NCI-H2029 treated with DMSO at 0.1 percent for 48 hours (cell line): ENCODE results near the gene CFAP92.
"Not testable (repeated sequence)": the region's sequence is repeated elsewhere in the genome, so short reads cannot be mapped to it uniquely, and the experiment has no call there.

ENCODE experiments used
- DNase-seq: peaks from one replicate; lab custom pipeline; 2025; lab: John Stamatoyannopoulos, UW

The CFAP92 gene

GRCh38 chr3:128933213-128933921 is 60.5 kb downstream of the CFAP92 start:
- DNase-seq, result no peak

GRCh38 chr3:128932516-128933212 is 61.2 kb downstream of the CFAP92 start:
- DNase-seq, result no peak

GRCh38 chr3:128931046-128931445 is 62.8 kb downstream of the CFAP92 start:
- no peak for DNase-seq

- no peak for DNase-seq
These were observed 64.5 kb downstream of the CFAP92 start for GRCh38 chr3:128929364-128929763.

- not testable (repeated sequence) for DNase-seq
These were observed 69.9 kb downstream of the CFAP92 start for GRCh38 chr3:128923986-128924385.

- no peak for DNase-seq
These were observed 70.3 kb downstream of the CFAP92 start for GRCh38 chr3:128923576-128923975.

- no peak for DNase-seq
These were observed 70.9 kb downstream of the CFAP92 start for GRCh38 chr3:128922804-128923459.

GRCh38 chr3:128919988-128920387 is 73.9 kb downstream of the CFAP92 start:
- DNase-seq, result no peak

- no peak for DNase-seq
These were observed 76.6 kb downstream of the CFAP92 start for GRCh38 chr3:128917291-128917690.

GRCh38 chr3:128914966-128915645 is 78.8 kb downstream of the CFAP92 start:
- DNase-seq, result no peak

- no peak for DNase-seq
These were observed 82.0 kb downstream of the CFAP92 start for GRCh38 chr3:128911911-128912310.

- no peak for DNase-seq
These were observed 83.9 kb downstream of the CFAP92 start for GRCh38 chr3:128910006-128910405.

GRCh38 chr3:128908951-128909350 is 84.9 kb downstream of the CFAP92 start:
- no peak for DNase-seq

- DNase-seq, result no peak
These were observed 86.0 kb downstream of the CFAP92 start for GRCh38 chr3:128907706-128908445.

- DNase-seq, result no peak
These were observed 86.9 kb downstream of the CFAP92 start for GRCh38 chr3:128906804-128907525.

- DNase-seq, result no peak
These were observed 87.7 kb downstream of the CFAP92 start for GRCh38 chr3:128906031-128906803.

GRCh38 chr3:128903501-128903900 is 90.4 kb downstream of the CFAP92 start:
- no peak for DNase-seq

GRCh38 chr3:128902426-128902825 is 91.5 kb downstream of the CFAP92 start:
- no peak for DNase-seq

- DNase-seq, result no peak
These were observed 97.8 kb downstream of the CFAP92 start for GRCh38 chr3:128895843-128896697.
